Measurements from ENCODE around the gene GID8. TPM values are rescaled to one million over a fixed set of nuclear protein-coding genes. Genes with fewer than 3 reads are reported as not detected.

The GID8 gene
- total RNA-seq, 4 donors from 2014 or later = 22.4 to 30.1 (median 25.6) TPM

DNA sequence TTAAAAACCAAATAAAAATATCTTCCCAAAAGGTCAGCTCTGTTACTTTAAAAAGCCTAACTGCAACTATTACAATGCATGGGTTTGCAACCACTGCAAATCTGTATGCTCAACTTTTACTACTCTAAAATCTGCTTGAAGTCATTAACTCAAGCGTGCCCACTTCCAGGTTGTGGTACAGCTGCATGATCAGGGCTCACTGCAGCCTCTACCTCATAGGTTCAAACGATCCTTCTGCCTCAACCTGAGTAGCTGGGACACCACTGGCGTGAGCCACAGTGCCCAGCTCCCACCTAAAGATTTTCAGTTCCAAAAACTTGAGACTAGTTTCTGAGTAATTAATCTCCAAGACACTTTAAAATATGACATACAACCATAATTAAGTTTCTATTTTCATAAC, 19.8 kb upstream of the GID8 start:
- no peak overlapping the region for H3K4me3 ChIP-seq
- intact Hi-C loops (cut with DNase I) = no loop called here
- H3K27me3 ChIP-seq = no peaks in the 10 kb centered on the region
- H3K9me3 ChIP-seq = no peaks in the 10 kb centered on the region
- no peak for DNase-seq (ENCODE audit: extremely low spot score)
- H3K36me3 ChIP-seq = peaks cover 0 to 10% (median 6%) of the 10 kb centered on the region in 4 donors
- H3K4me1 ChIP-seq = peaks cover 96 to 100% (median 98%) of the 10 kb centered on the region in 4 donors
- no peak overlapping the region for H3K27ac ChIP-seq (replicated peaks in 1 of 4)
- TF ChIP-seq CTCF (IDR thresholded peaks at IDR 0.05) = no peak
- TF ChIP-seq EP300 (IDR thresholded peaks at IDR 0.05) = no peak
- WGBS = 37% methylated on average over 3 of the region's 3 CpGs

GRCh38 chr20:62918831-62919230, 19.1 kb upstream of the GID8 start:
- TF ChIP-seq CTCF (IDR thresholded peaks at IDR 0.05) (no peak), POLR2A (IDR thresholded peaks at IDR 0.05; ENCODE audit: low read depth) (no peak), POLR2AphosphoS5 (IDR thresholded peaks at IDR 0.05) (no peak), EP300 (IDR thresholded peaks at IDR 0.05) (no peak)
- WGBS = 61% methylated on average over 6 of the region's 6 CpGs
- peaks cover 96 to 100% (median 98%) of the 10 kb centered on the region in 4 donors for H3K4me1 ChIP-seq
- peaks cover 0 to 3% (median 0%) of the 10 kb centered on the region in 4 donors for H3K36me3 ChIP-seq
- H3K9me3 ChIP-seq = no peaks in the 10 kb centered on the region
- H3K27me3 ChIP-seq = no peaks in the 10 kb centered on the region
- intact Hi-C loops (cut with DNase I) = no loop called here
- DNase-seq (ENCODE audit: extremely low spot score) = no peak
- H3K4me3 ChIP-seq = no peak overlapping the region
- no peak overlapping the region for H3K27ac ChIP-seq (replicated peaks in 1 of 4)

GRCh38 chr20:62920039-62920645, 17.8 kb upstream of the GID8 start:
- TF ChIP-seq POLR2A (IDR thresholded peaks at IDR 0.05; ENCODE audit: low read depth) = no peak
- no peak for TF ChIP-seq EP300 (IDR thresholded peaks at IDR 0.05)
- TF ChIP-seq POLR2AphosphoS5 (IDR thresholded peaks at IDR 0.05) = no peak
- TF ChIP-seq CTCF (IDR thresholded peaks at IDR 0.05) = no peak
- Histone ChIP-seq H3K4me3 (no peak overlapping the region), H3K4me1 (peaks cover 95 to 100% (median 98%) of the 10 kb centered on the region in 4 donors), H3K36me3 (no peaks in the 10 kb centered on the region), H3K27ac (replicated peaks in 1 of 4) (no peak overlapping the region), H3K27me3 (no peaks in the 10 kb centered on the region), H3K9me3 (no peaks in the 10 kb centered on the region)
- no peak for DNase-seq (ENCODE audit: extremely low spot score)
- WGBS = 71% methylated on average over 10 of the region's 10 CpGs
- intact Hi-C loops (cut with DNase I) = no loop called here

- no peaks in the 10 kb centered on the region for H3K36me3 ChIP-seq
- intact Hi-C loops (cut with DNase I) = no loop called here
- no peaks in the 10 kb centered on the region for H3K9me3 ChIP-seq
- H3K27me3 ChIP-seq = no peaks in the 10 kb centered on the region
- H3K27ac ChIP-seq (replicated peaks in 1 of 4) = peak overlapping the region in 3 of 4 donors; percentile 3 to 48 (median 5)
- H3K4me3 ChIP-seq = no peak overlapping the region
- TF ChIP-seq EP300 (IDR thresholded peaks at IDR 0.05) (no peak), POLR2A (IDR thresholded peaks at IDR 0.05; ENCODE audit: low read depth) (no peak), CTCF (IDR thresholded peaks at IDR 0.05) (peak; percentile 23 to 66 (median 32)), POLR2AphosphoS5 (IDR thresholded peaks at IDR 0.05) (peak in 1 of 2 donors; percentile 48)
- no peak for DNase-seq (ENCODE audit: extremely low spot score)
- WGBS = 42% methylated on average over 8 of the region's 8 CpGs
- H3K4me1 ChIP-seq = peaks cover 87 to 93% (median 90%) of the 10 kb centered on the region in 4 donors
Measured at GRCh38 chr20:62921119-62921687, 16.7 kb upstream of the GID8 start.

Measured in esophagus muscularis mucosa (tissue), 4 donors.